Measurements from ENCODE around the gene ABHD5. TPM values are rescaled to one million over a fixed set of nuclear protein-coding genes. Genes with fewer than 3 reads are reported as not detected.

The ABHD5 gene
- total and polyA plus RNA-seq, 2 of the 13 experiments (the other 11 are each of a cell fraction or from before 2014, with no cell fraction given), result 4.5 to 13.3 TPM

GRCh38 chr3:43742920-43743319 lies 52.2 kb downstream of the ABHD5 start:
- no peaks in the 10 kb centered on the region for H3K79me2 ChIP-seq (ENCODE audit: insufficient read depth, low read length)
- ATAC-seq, result no peak
- intact Hi-C loops (cut with micrococcal nuclease; ENCODE audit: unreplicated experiment), result no loop called here
- no peak overlapping the region for H3K4me2 ChIP-seq (ENCODE audit: low read depth, low read length)
- no peak overlapping the region for H3K27ac ChIP-seq (ENCODE audit: extremely low read length, insufficient read depth, low read length)
- no peak overlapping the region for H2AFZ ChIP-seq (ENCODE audit: low read length)
- peaks cover 0 to 10% of the 10 kb centered on the region in 2 experiments; a peak in 2 of 5 replicates for H3K27me3 ChIP-seq (ENCODE audit: control insufficient read depth in 1 of 2, insufficient read depth in 2 of 2, low read length in 2 of 2)
- no peak overlapping the region for H3K4me3 ChIP-seq (replicated peaks in 1 of 3; ENCODE audit: insufficient read depth in 1 of 3, low read depth in 2 of 3, low read length in 3 of 3)
- H3K9ac ChIP-seq (ENCODE audit: insufficient read depth, low read depth, low read length), result no peak overlapping the region
- WGBS (ENCODE audit: low lambda C conversion rate), result 28% methylated on average over 3 of the region's 3 CpGs
- ChIA-PET CTCF (ENCODE audit: low intra/inter-chr PET ratio, low total read pairs) (no interaction called here), POLR2A (no interaction called here)
- no peaks in the 10 kb centered on the region for H4K20me1 ChIP-seq (ENCODE audit: insufficient read depth, low read length)
- TF ChIP-seq NFE2L2 (IDR thresholded peaks at IDR 0.05; ENCODE audit: low read length), result no peak
- H3K36me3 ChIP-seq (replicated peaks in 1 of 2; ENCODE audit: control insufficient read depth in 1 of 2, insufficient read depth in 2 of 2, low read length in 2 of 2), result no peaks in the 10 kb centered on the region
- peaks cover 9% of the 10 kb centered on the region for H3K4me1 ChIP-seq (ENCODE audit: insufficient read depth, low read length)
- H3K9me3 ChIP-seq (ENCODE audit: low read length), result 0 out of 2 replicates have a peak, but pooled peaks cover 5% of the 10 kb centered on the region
- in situ Hi-C loops (cut with HindIII; ENCODE audit: extremely low pct_ligation_motif_present, low pct_unique_long_range_greater_than_20kb), result no loop called here
- FAIRE-seq, result no peak
- DNase-seq (ENCODE audit: low spot score), result no peak
- no TSS peak for BruUV-seq (replicated peaks)

DNA sequence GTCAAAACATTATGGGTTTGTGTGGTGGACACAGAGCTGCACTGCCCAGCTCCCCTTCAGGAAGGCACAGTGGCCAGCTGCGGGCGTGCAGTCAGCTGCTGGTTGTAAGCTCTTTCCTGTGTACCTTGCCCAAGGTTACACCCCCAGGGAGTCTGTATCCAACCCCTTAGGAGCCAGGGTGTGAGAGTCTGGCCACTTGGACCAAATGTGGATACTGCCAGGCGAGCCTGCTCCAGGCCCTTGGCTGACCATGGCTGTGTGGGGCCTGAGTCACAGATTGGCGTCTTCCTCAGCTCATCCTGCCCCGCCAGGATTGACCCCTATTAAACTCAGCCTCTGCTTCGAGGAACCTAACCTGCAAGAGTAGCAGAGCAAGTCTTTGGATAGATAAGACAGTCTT lies 56.9 kb downstream of the ABHD5 start:
- H3K9ac ChIP-seq (ENCODE audit: insufficient read depth, low read depth, low read length), result no peak overlapping the region
- no peak for FAIRE-seq
- intact Hi-C loops (cut with micrococcal nuclease; ENCODE audit: unreplicated experiment), result no loop called here
- no peaks in the 10 kb centered on the region for H3K36me3 ChIP-seq (replicated peaks in 1 of 2; ENCODE audit: control insufficient read depth in 1 of 2, insufficient read depth in 2 of 2, low read length in 2 of 2)
- ChIA-PET CTCF (ENCODE audit: low intra/inter-chr PET ratio, low total read pairs) (no interaction called here), POLR2A (interaction anchor here (0.5 kb wide), 1 partner anchor 431 kb away, joined by 3 read pairs; no protein-coding TSS in a partner anchor)
- no peak for DNase-seq (ENCODE audit: low spot score)
- no peaks in the 10 kb centered on the region for H4K20me1 ChIP-seq (ENCODE audit: insufficient read depth, low read length)
- H3K4me3 ChIP-seq (replicated peaks in 1 of 3; ENCODE audit: insufficient read depth in 1 of 3, low read depth in 2 of 3, low read length in 3 of 3), result no peak overlapping the region
- peaks cover 0 to 13% of the 10 kb centered on the region in 2 experiments; a peak in 3 of 5 replicates for H3K27me3 ChIP-seq (ENCODE audit: control insufficient read depth in 1 of 2, insufficient read depth in 2 of 2, low read length in 2 of 2)
- no peaks in the 10 kb centered on the region for H3K4me1 ChIP-seq (ENCODE audit: insufficient read depth, low read length)
- TF ChIP-seq HES4 (CRISPR knock-in tag; IDR thresholded peaks at IDR 0.05; ENCODE audit: borderline replicate concordance) (no peak), ZNF737 (CRISPR knock-in tag; IDR thresholded peaks at IDR 0.05; ENCODE audit: borderline replicate concordance) (no peak), ZNF331 (CRISPR knock-in tag; IDR thresholded peaks at IDR 0.05) (no peak), CENPT (CRISPR knock-in tag; IDR thresholded peaks at IDR 0.05; ENCODE audit: low read depth) (no peak), SKI (IDR thresholded peaks at IDR 0.05; ENCODE audit: partially characterized antibody) (no peak), SCMH1 (CRISPR knock-in tag; IDR thresholded peaks at IDR 0.05; ENCODE audit: borderline replicate concordance) (no peak), TERF1 (CRISPR knock-in tag; IDR thresholded peaks at IDR 0.05) (no peak), PAXIP1 (CRISPR knock-in tag; conservative IDR thresholded peaks at IDR 0.05) (no peak), SRSF9 (IDR thresholded peaks at IDR 0.05; ENCODE audit: borderline replicate concordance, insufficient read depth, low read depth, low read length, poor library complexity, severe bottlenecking) (no peak)
- TF ChIP-seq, protein P1, sequence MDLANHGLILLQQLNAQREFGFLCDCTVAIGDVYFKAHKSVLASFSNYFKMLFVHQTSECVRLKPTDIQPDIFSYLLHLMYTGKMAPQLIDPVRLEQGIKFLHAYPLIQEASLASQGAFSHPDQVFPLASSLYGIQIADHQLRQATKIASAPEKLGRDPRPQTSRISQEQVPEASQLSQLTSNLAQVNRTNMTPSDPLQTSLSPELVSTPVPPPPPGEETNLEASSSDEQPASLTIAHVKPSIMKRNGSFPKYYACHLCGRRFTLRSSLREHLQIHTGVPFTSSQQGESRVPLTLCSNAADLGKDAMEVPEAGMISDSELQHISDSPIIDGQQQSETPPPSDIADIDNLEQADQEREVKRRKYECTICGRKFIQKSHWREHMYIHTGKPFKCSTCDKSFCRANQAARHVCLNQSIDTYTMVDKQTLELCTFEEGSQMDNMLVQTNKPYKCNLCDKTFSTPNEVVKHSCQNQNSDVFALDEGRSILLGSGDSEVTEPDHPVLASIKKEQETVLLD (CRISPR knock-in tag; IDR thresholded peaks at IDR 0.05; ENCODE audit: low read depth), result no peak
- no peak overlapping the region for H3K4me2 ChIP-seq (ENCODE audit: low read depth, low read length)
- H3K27ac ChIP-seq (ENCODE audit: extremely low read length, insufficient read depth, low read length), result no peak overlapping the region
- no peak overlapping the region for H2AFZ ChIP-seq (ENCODE audit: low read length)
- in situ Hi-C loops (cut with HindIII; ENCODE audit: extremely low pct_ligation_motif_present, low pct_unique_long_range_greater_than_20kb), result no loop called here
- peak; percentile 72 for ATAC-seq
- no peaks in the 10 kb centered on the region for H3K79me2 ChIP-seq (ENCODE audit: insufficient read depth, low read length)
- WGBS (ENCODE audit: low lambda C conversion rate), result 35% methylated on average over 5 of the region's 6 CpGs
- 0 out of 2 replicates have a peak, but pooled peaks cover 5% of the 10 kb centered on the region for H3K9me3 ChIP-seq (ENCODE audit: low read length)
- BruUV-seq (replicated peaks), result no TSS peak

Data from HepG2 (cell line).